ENCODE measurements around the gene CERT1.

- TF ChIP-seq POLR2A (IDR thresholded peaks at IDR 0.05), result no peak
- no peak for TF ChIP-seq EP300 (IDR thresholded peaks at IDR 0.05)
These were observed 173.9 kb downstream of the CERT1 start for GRCh38 chr5:75337366-75338021.
